Endothelial cell of umbilical vein (primary cell): Measurements from ENCODE around the gene RIC8B. TPM values are rescaled to one million over a fixed set of nuclear protein-coding genes. Genes with fewer than 3 reads are reported as not detected.

ENCODE experiments used
- BruUV-seq: library from RNA; stranded (reverse); fragments of 400-500 nt; replicated peaks from 2 replicates; lab custom pipeline; 2021; lab: Mats Ljungman, UMichigan
- CTCF ChIA-PET: fragments of 300-600, 350-600 bp; sonication (Branson Sonifier 250); formaldehyde crosslinking; loops from one replicate; lab custom pipeline; 2021; ENCODE audit warnings: antibody characterized with exemption, inconsistent platforms; lab: Charles Lee
- POLR2A ChIA-PET: fragments of 300-600, 350-600 bp; sonication (Branson Sonifier 250); formaldehyde crosslinking; loops from one replicate; lab custom pipeline; 2021; ENCODE audit warnings: antibody characterized with exemption, inconsistent platforms; lab: Charles Lee
- DNase-seq: peaks from one replicate; pipeline ENCODE4 v3.0.0-alpha.2; 2011; ENCODE audit warnings: low read depth, low spot score
- FAIRE-seq: peaks from 2 replicates; lab custom pipeline; 2011; peaks lifted over from hg19 to GRCh38; lab: Jason Lieb, UNC
- H2AFZ ChIP-seq: 2 replicates; pipeline ENCODE4 v1.6.0; 2012; ENCODE audit warnings: low read depth, low read length, control low read depth, inconsistent platforms
- H3K27ac ChIP-seq: 2 replicates; pipeline ENCODE4 v1.5.1; 2011; ENCODE audit warnings: low read depth, mild to moderate bottlenecking, control low read depth, low read length, moderate library complexity; ENCODE audit not compliant: insufficient read depth
- H3K27me3 ChIP-seq, 2 experiments: 2 replicates each; pipeline versions ENCODE4 v1.6.0 to v1.6.1; 2011; ENCODE audit warnings: low read length in 2 of 2, mixed read lengths in 1 of 2; ENCODE audit not compliant: control insufficient read depth in 2 of 2, insufficient read depth in 2 of 2
- H3K36me3 ChIP-seq, 2 experiments: 2 replicates in 1 of 2; 3 replicates in 1 of 2; pipeline ENCODE4 v1.5.1; 2011; ENCODE audit warnings: low read length in 2 of 2, mild to moderate bottlenecking in 1 of 2, moderate library complexity in 1 of 2; ENCODE audit not compliant: control insufficient read depth in 2 of 2, insufficient read depth in 2 of 2; ENCODE audit errors: extremely low read depth in 1 of 2
- H3K4me1 ChIP-seq: 3 replicates; pipeline ENCODE4 v1.5.1; 2011; ENCODE audit warnings: mild to moderate bottlenecking, low read length; ENCODE audit not compliant: control insufficient read depth, insufficient read depth; ENCODE audit errors: extremely low read depth
- H3K4me2 ChIP-seq: 2 replicates; pipeline ENCODE4 v1.6.1; 2011; ENCODE audit warnings: low read length, control low read depth, mixed read lengths; ENCODE audit not compliant: insufficient read depth
- H3K4me3 ChIP-seq, 3 experiments: fragments of 200-600 bp in 1 of 3; sonication (generic), shearing (Covaris generic) in 1 of 3; replicated peaks in 1 of 3; 2 replicates each; pipeline ENCODE4 v1.5.1; 2011 to 2016; ENCODE audit warnings: control low read depth in 3 of 3, low read length in 3 of 3, mild to moderate bottlenecking in 2 of 3, inconsistent platforms in 1 of 3, low read depth in 1 of 3, moderate library complexity in 1 of 3; ENCODE audit not compliant: insufficient read depth in 1 of 3
- H3K79me2 ChIP-seq: 2 replicates; pipeline ENCODE4 v1.6.0; 2012; ENCODE audit warnings: low read length, inconsistent platforms; ENCODE audit not compliant: control insufficient read depth, insufficient read depth
- H3K9ac ChIP-seq: replicated peaks from 2 replicates; pipeline ENCODE3; 2011; ENCODE audit warnings: low read length, control low read depth; ENCODE audit not compliant: insufficient read depth; ENCODE audit errors: extremely low read depth
- H3K9me1 ChIP-seq: replicated peaks from 3 replicates; pipeline ENCODE4 v1.6.0; 2011; ENCODE audit warnings: mild to moderate bottlenecking, low read length; ENCODE audit not compliant: control insufficient read depth, insufficient read depth; ENCODE audit errors: extremely low read depth
- H3K9me3 ChIP-seq: replicated peaks from 2 replicates; pipeline ENCODE4 v1.5.1; 2012; ENCODE audit warnings: low read length, inconsistent platforms; ENCODE audit not compliant: control insufficient read depth, insufficient read depth
- H4K20me1 ChIP-seq: replicated peaks from 2 replicates; pipeline ENCODE3; 2011; ENCODE audit warnings: mild to moderate bottlenecking, low read length; ENCODE audit not compliant: control insufficient read depth, insufficient read depth; ENCODE audit errors: extremely low read depth
- CTCF ChIP-seq, 2 donors: IDR thresholded peaks; 1 replicate in 1 of 2; 2 replicates in 1 of 2; pipeline ENCODE4 v1.5.1; 2011; ENCODE audit warnings: low read length in 2 of 2, mild to moderate bottlenecking in 2 of 2, moderate library complexity in 2 of 2, control low read depth in 1 of 2, inconsistent platforms in 1 of 2, low read depth in 1 of 2; ENCODE audit not compliant: insufficient read depth in 1 of 2; ENCODE audit errors: extremely low read depth in 1 of 2
- EZH2 ChIP-seq: IDR thresholded peaks from 2 replicates; pipeline ENCODE4 v1.6.1; 2012; ENCODE audit warnings: borderline replicate concordance, low read depth, mild to moderate bottlenecking, moderate library complexity, low read length, inconsistent platforms; ENCODE audit not compliant: severe bottlenecking
- FOS ChIP-seq: IDR thresholded peaks from 2 replicates; pipeline ENCODE4 v1.6.1; 2011; ENCODE audit warnings: mild to moderate bottlenecking, low read length, moderate library complexity, borderline replicate concordance; ENCODE audit not compliant: insufficient read depth
- GATA2 ChIP-seq: IDR thresholded peaks from 2 replicates; pipeline ENCODE4 v1.7.0; 2011; ENCODE audit warnings: low read depth, mild to moderate bottlenecking, moderate library complexity, mixed read lengths, low read length; ENCODE audit not compliant: insufficient read length, insufficient read depth
- JUN ChIP-seq: IDR thresholded peaks from 2 replicates; pipeline ENCODE4 v1.6.1; 2011; ENCODE audit warnings: borderline replicate concordance, low read depth; ENCODE audit not compliant: insufficient read length, insufficient read depth
- MYC ChIP-seq: IDR thresholded peaks from one replicate; pipeline ENCODE4 v1.6.1; 2011; ENCODE audit warnings: mild to moderate bottlenecking, low read depth, low read length
- POLR2A ChIP-seq: IDR thresholded peaks from 2 replicates; pipeline ENCODE4 v1.6.1; 2012; ENCODE audit warnings: low read depth, mild to moderate bottlenecking, control low read depth, low read length
- POLR2AphosphoS5 ChIP-seq: IDR thresholded peaks from 2 replicates; pipeline ENCODE4 v1.6.1; 2012; ENCODE audit warnings: low read depth, mild to moderate bottlenecking, control low read depth, low read length, moderate library complexity; ENCODE audit not compliant: insufficient read depth
- dilution Hi-C: fragments of 300-500 bp; cut with MboI; formaldehyde crosslinking; loops from one replicate; pipeline ENCODE4 v1.15.0; 2019; ENCODE audit warnings: low sequenced_read_pairs; ENCODE audit not compliant: extremely low pct_ligation_motif_present
- intact Hi-C: fragments of 100-400 bp; cut with micrococcal nuclease; formaldehyde crosslinking; loops from one replicate; pipeline ENCODE4 v1.10.0; 2022
- polyA plus RNA-seq, 4 experiments: library from polyadenylated mRNA; depleted of rRNA in 3 of 4; stranded (reverse) in 3 of 4; unstranded in 1 of 4; fragments of >200 nt; gene quantifications; 2 replicates each; pipeline versions ENCODE4 v1.2.1 to v1.2.3, GENCODE V29; 2011 to 2012; ENCODE audit warnings: missing spikeins in 1 of 4
- total RNA-seq: library from RNA; stranded (reverse); gene quantifications from 2 replicates; pipeline ENCODE4 v1.2.3, GENCODE V29; 2021
- TF ChIP-seq, protein P1 (sequence below): IDR thresholded peaks from 2 replicates; pipeline ENCODE4 v1.6.1; 2011; ENCODE audit not compliant: insufficient read depth, insufficient read length

RIC8B gene
- total and polyA plus RNA-seq, 2 donors (not counting 3 experiments of a cell fraction or from before 2014, with no cell fraction given): 4.1 to 13.7 TPM

DNA sequence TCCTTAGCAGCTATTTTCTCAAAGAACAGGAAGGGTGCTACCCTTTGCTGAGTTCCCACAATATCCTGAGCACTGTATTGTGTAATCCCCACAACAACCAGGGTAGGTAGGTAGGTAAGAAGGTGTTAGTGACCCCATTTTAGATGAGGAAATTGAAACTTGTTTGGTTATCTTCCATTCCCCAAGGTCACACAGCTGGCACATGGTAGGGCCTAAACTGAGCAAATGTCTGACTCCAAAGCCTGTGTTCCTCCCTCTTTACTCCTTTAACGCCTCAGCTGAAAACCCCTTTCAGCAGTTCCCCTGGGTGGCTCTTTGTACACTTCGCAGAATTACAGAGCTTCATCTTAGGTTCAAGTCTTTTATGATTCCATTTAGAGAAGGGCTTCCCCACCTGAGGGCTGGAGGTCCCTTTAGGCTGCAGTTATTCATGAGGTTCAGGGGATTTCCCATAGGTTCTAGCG, 26.5 kb upstream of the RIC8B start:
- Histone ChIP-seq H3K27me3 (peaks cover 3 to 16% of the 10 kb centered on the region in 2 experiments), H2AFZ (no peak overlapping the region), H3K36me3 (no peaks in the 10 kb centered on the region), H3K9ac (no peak overlapping the region), H3K9me1 (no peaks in the 10 kb centered on the region), H3K9me3 (no peaks in the 10 kb centered on the region), H3K27ac (no peak overlapping the region), H3K4me3 (no peak overlapping the region), H4K20me1 (no peaks in the 10 kb centered on the region), H3K4me1 (no peaks in the 10 kb centered on the region), H3K79me2 (no peaks in the 10 kb centered on the region), H3K4me2 (no peak overlapping the region)
- CTCF ChIA-PET: interaction anchor here (0.9 to 1.2 kb wide), 2 partner anchors 10 to 11 kb away, joined by 3 read pairs; no protein-coding TSS in a partner anchor
- POLR2A ChIA-PET: no interaction called here
- dilution Hi-C loops: no loop called here
- no peak for TF ChIP-seq EZH2
- TF ChIP-seq FOS: no peak
- no peak for TF ChIP-seq POLR2AphosphoS5
- TF ChIP-seq, protein P1, sequence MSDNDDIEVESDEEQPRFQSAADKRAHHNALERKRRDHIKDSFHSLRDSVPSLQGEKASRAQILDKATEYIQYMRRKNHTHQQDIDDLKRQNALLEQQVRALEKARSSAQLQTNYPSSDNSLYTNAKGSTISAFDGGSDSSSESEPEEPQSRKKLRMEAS: no peak
- TF ChIP-seq CTCF (IDR thresholded peaks at IDR 0.05; ENCODE audit: extremely low read depth in 1 of 2, insufficient read depth in 1 of 2, low read depth in 1 of 2, low read length in 2 of 2): no peak
- TF ChIP-seq JUN: no peak
- TF ChIP-seq GATA2: no peak
- TF ChIP-seq POLR2A: no peak
- TF ChIP-seq MYC: no peak
- no TSS peak for BruUV-seq
- FAIRE-seq (no peak), DNase-seq (no peak)
- intact Hi-C loops: no loop called here
